ENCODE measurements around the gene NPC1L1.
A peak's percentile ranks its signal among the peaks of the same experiment; 100 is the strongest.

NPC1L1 gene

DNA sequence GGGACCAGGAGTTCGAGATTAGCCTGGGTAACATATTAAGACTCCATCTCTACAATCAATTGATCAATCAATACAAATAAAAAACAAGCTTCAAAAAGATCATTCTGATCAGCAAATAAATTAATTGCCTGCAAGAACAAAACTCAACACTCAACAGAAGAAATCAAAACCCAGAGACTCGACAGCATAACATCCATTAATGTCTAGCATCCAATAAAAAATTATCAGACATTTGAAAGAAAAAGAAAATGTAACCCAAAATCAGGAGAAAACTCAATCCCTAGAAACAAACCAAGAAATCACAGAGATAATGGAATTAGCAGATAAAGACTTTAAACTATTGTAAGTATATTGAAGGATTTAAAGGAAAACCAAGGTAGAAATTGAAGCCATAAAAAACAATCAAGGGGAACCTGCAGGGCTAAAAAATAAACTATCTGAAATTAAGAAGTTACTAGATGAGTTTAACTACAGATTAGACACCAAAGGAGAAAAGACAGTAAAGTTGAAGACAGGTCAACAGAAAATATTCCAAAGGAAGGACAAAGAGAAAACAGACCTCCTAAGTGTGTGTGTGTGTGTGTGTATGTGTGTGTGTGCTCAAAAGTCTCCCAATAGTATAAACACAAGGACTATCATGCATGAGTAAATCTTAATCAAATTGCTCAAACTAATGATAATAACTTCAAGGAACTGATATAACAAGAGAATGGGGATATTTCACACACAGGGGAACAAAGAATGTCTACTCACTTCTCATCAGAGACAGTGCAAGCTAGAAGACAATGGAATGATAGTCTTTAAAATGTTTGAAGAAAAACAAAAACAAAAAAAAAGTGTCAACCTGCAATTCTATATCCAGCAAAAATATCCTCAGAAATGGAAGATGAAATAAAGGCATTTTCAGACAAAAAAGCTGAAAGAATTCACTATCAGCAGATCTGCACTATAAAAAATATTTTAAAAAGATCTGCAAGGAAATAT, 58.3 kb downstream of the NPC1L1 start:
- H3K4me3 ChIP-seq (replicated peaks; ENCODE audit: low read depth, low read length) = no peak overlapping the region
- H3K27me3 ChIP-seq (replicated peaks; ENCODE audit: control insufficient read depth, insufficient read depth, low read length) = no peaks in the 10 kb centered on the region
- TF ChIP-seq, protein P1, sequence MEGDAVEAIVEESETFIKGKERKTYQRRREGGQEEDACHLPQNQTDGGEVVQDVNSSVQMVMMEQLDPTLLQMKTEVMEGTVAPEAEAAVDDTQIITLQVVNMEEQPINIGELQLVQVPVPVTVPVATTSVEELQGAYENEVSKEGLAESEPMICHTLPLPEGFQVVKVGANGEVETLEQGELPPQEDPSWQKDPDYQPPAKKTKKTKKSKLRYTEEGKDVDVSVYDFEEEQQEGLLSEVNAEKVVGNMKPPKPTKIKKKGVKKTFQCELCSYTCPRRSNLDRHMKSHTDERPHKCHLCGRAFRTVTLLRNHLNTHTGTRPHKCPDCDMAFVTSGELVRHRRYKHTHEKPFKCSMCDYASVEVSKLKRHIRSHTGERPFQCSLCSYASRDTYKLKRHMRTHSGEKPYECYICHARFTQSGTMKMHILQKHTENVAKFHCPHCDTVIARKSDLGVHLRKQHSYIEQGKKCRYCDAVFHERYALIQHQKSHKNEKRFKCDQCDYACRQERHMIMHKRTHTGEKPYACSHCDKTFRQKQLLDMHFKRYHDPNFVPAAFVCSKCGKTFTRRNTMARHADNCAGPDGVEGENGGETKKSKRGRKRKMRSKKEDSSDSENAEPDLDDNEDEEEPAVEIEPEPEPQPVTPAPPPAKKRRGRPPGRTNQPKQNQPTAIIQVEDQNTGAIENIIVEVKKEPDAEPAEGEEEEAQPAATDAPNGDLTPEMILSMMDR (IDR thresholded peaks at IDR 0.05; ENCODE audit: insufficient read depth, low read length, poor library complexity, severe bottlenecking) = no peak
- peaks cover 19% of the 10 kb centered on the region for H3K36me3 ChIP-seq (ENCODE audit: control insufficient read depth, insufficient read depth, low read length)
- no peak for DNase-seq (ENCODE audit: extremely low read depth, insufficient read length)

GRCh38 chr7:44477938-44478337, 63.2 kb downstream of the NPC1L1 start:
- Histone ChIP-seq H3K36me3 (ENCODE audit: control insufficient read depth, insufficient read depth, low read length) (peaks cover 10% of the 10 kb centered on the region), H3K27me3 (replicated peaks; ENCODE audit: control insufficient read depth, insufficient read depth, low read length) (no peaks in the 10 kb centered on the region), H3K4me3 (replicated peaks; ENCODE audit: low read depth, low read length) (no peak overlapping the region)
- DNase-seq (ENCODE audit: extremely low read depth, insufficient read length) = no peak
- TF ChIP-seq, protein P1 (IDR thresholded peaks at IDR 0.05; ENCODE audit: insufficient read depth, low read length, poor library complexity, severe bottlenecking) = no peak

DNA sequence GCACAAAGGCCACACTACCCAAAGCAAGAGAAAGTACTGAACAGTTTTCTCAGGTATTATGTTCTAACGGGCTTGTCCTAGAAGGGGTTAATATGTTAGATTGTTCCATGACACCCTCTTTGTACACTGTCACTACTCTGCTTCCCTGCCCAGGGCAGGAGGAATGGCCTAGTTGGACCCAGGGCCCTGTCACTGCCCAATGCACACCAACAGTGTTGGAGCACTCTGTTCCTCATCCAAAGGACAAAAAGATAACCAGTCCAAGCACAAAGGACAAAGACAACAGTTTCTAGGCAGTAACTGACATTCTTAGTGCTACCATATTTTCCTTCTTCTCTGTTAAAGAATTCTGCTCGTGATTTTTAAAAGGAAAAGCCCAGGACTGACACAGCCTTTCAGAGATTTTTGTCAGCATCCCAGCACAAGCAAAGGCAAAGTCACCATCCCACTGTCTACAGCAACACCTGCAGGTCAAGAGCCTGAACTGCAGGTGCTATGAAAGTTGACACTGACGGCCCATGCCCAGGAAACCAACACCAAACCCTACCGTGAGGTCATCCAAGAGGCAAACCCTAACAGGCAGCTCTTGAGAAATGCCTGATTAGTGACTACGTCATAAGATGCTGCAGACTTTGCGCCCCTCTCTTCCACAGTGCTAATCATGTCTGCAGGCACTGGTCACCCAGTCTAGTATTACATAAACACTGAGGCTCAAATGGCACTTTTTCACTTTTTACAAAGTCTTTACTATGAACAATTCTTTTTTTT, 63.9 kb downstream of the NPC1L1 start:
- Histone ChIP-seq H3K36me3 (ENCODE audit: control insufficient read depth, insufficient read depth, low read length) (peaks cover 9% of the 10 kb centered on the region), H3K27me3 (replicated peaks; ENCODE audit: control insufficient read depth, insufficient read depth, low read length) (no peaks in the 10 kb centered on the region), H3K4me3 (replicated peaks; ENCODE audit: low read depth, low read length) (no peak overlapping the region)
- TF ChIP-seq, protein P1 (IDR thresholded peaks at IDR 0.05; ENCODE audit: insufficient read depth, low read length, poor library complexity, severe bottlenecking) = peak; percentile 95
- DNase-seq (ENCODE audit: extremely low read depth, insufficient read length) = peak; percentile 24

DNA sequence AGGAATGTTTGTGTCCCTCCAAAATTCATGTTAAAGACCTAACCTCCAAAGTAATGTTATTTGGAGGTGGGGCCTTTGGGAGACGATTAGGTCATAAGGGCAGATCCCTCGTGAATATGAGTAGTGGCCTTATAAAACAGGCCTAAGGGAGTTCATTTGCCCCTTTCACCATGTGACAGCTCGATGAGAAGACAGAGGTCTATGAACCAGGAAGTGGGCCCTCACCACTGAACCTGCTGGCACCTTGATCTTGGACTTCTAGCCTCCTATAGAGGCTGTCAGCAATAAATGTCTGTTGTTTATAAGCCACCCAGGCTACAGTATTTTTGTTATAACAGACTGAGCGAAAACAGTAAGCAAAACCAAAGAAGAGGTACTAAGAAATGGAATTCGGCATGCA, 64.8 kb downstream of the NPC1L1 start:
- H3K4me3 ChIP-seq (replicated peaks; ENCODE audit: low read depth, low read length) = no peak overlapping the region
- H3K27me3 ChIP-seq (replicated peaks; ENCODE audit: control insufficient read depth, insufficient read depth, low read length) = no peaks in the 10 kb centered on the region
- DNase-seq (ENCODE audit: extremely low read depth, insufficient read length) = no peak
- TF ChIP-seq, protein P1 (IDR thresholded peaks at IDR 0.05; ENCODE audit: insufficient read depth, low read length, poor library complexity, severe bottlenecking) = no peak
- H3K36me3 ChIP-seq (ENCODE audit: control insufficient read depth, insufficient read depth, low read length) = peaks cover 10% of the 10 kb centered on the region

GRCh38 chr7:44473295-44473694, 67.8 kb downstream of the NPC1L1 start:
- Histone ChIP-seq H3K36me3 (ENCODE audit: control insufficient read depth, insufficient read depth, low read length) (peaks cover 11% of the 10 kb centered on the region), H3K4me3 (replicated peaks; ENCODE audit: low read depth, low read length) (no peak overlapping the region), H3K27me3 (replicated peaks; ENCODE audit: control insufficient read depth, insufficient read depth, low read length) (no peaks in the 10 kb centered on the region)
- DNase-seq (ENCODE audit: extremely low read depth, insufficient read length) = no peak
- TF ChIP-seq, protein P1 (IDR thresholded peaks at IDR 0.05; ENCODE audit: insufficient read depth, low read length, poor library complexity, severe bottlenecking) = no peak

Measured in GM06990 (cell line).